Skeletal muscle satellite cell (primary cell): ENCODE measurements around the gene TSHZ2.

Experiments used
- H3K27me3 ChIP-seq: 2 replicates; pipeline ENCODE4 v1.7.0; 2013; ENCODE audit warnings: low read length; ENCODE audit not compliant: control insufficient read depth, insufficient read depth
- H3K36me3 ChIP-seq: 2 replicates; pipeline ENCODE4 v1.7.0; 2013; ENCODE audit warnings: mild to moderate bottlenecking, control low read depth, low read length; ENCODE audit not compliant: insufficient read depth
- H3K4me1 ChIP-seq: 2 replicates; pipeline ENCODE4 v1.7.0; 2013; ENCODE audit warnings: low read length; ENCODE audit not compliant: control insufficient read depth, insufficient read depth
- H3K4me2 ChIP-seq: 2 replicates; pipeline ENCODE4 v1.7.0; 2013; ENCODE audit warnings: mild to moderate bottlenecking, low read length
- H3K4me3 ChIP-seq: 2 replicates; pipeline ENCODE4 v1.7.0; 2013; ENCODE audit warnings: low read length
- H3K9ac ChIP-seq: 2 replicates; pipeline ENCODE4 v1.7.0; 2013; ENCODE audit warnings: mild to moderate bottlenecking, low read depth, low read length, moderate library complexity
- H3K9me3 ChIP-seq: replicated peaks from 2 replicates; pipeline ENCODE4 v1.7.0; 2013; ENCODE audit warnings: mild to moderate bottlenecking, control low read depth, low read length

The TSHZ2 gene

DNA sequence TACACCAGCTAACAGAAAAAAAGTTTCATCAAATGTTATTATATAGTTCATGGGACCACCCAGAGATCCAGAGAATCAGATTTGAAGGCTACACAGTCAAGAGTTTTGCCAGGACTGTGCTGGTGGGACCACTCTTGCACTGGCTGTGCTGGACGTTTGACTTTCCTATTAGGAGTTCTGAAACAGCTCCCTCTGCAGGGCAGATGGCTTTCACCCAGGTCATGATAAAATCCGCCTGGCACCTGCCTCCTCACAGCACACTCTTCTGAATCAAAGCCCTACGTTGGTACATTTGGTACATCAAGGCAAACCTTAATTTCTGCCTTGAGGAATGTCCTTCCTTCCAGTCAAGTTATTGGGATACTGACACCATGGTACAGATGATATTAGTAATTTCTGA lies 319.4 kb downstream of the TSHZ2 start:
- H3K9me3 ChIP-seq = no peaks in the 10 kb centered on the region
- no peaks in the 10 kb centered on the region for H3K4me1 ChIP-seq
- no peak overlapping the region for H3K4me3 ChIP-seq
- no peaks in the 10 kb centered on the region for H3K36me3 ChIP-seq
- H3K9ac ChIP-seq = no peak overlapping the region
- no peaks in the 10 kb centered on the region for H3K27me3 ChIP-seq
- no peak overlapping the region for H3K4me2 ChIP-seq

DNA sequence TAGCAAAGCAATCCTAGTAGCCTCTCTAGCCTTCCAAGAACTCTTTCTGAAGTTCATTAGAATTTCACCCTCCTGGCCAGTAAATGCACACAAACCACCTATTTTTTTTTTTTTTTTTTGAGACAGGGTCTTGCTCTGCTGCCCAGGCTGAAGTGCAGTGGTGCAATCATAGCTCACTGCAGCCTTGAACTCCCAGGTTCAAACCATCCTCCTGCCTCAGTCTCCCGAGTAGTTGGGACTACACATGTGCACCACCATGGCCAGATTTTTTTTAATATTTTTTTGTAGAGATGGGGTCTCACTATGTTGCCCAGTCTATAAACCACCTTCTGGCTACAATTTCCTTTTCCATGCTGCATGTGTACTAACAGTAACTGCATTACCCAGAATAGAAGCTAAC lies 320.2 kb downstream of the TSHZ2 start:
- H3K9me3 ChIP-seq = no peaks in the 10 kb centered on the region
- H3K4me2 ChIP-seq = no peak overlapping the region
- H3K4me1 ChIP-seq = no peaks in the 10 kb centered on the region
- H3K4me3 ChIP-seq = no peak overlapping the region
- H3K9ac ChIP-seq = no peak overlapping the region
- H3K27me3 ChIP-seq = no peaks in the 10 kb centered on the region
- no peaks in the 10 kb centered on the region for H3K36me3 ChIP-seq

- no peak overlapping the region for H3K9ac ChIP-seq
- H3K27me3 ChIP-seq = no peaks in the 10 kb centered on the region
- no peaks in the 10 kb centered on the region for H3K36me3 ChIP-seq
- no peak overlapping the region for H3K4me3 ChIP-seq
- no peak overlapping the region for H3K4me2 ChIP-seq
- H3K9me3 ChIP-seq = no peaks in the 10 kb centered on the region
- no peaks in the 10 kb centered on the region for H3K4me1 ChIP-seq
These were observed 322.6 kb downstream of the TSHZ2 start for GRCh38 chr20:53294804-53295203.

DNA sequence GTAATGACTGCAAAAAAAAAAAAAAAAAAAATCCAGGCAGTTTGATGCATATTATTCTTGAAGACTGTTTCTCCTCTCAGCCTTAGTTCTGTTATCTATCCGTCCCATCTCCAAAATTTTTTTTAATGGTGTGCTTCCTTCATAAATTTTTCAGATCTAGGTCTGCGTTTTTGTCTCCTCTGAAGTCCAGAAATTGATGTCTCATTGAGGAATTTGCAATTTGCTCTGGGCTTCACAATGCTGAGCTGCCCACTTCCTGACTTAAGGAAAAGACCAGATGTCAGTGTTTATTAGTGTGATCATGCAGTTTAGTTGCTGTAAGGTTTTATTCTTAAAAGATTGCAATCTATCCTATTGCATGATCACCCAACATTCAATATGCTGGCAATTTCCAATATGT lies 323.9 kb downstream of the TSHZ2 start:
- Histone ChIP-seq H3K4me1 (no peaks in the 10 kb centered on the region), H3K9me3 (no peaks in the 10 kb centered on the region), H3K36me3 (no peaks in the 10 kb centered on the region), H3K9ac (no peak overlapping the region), H3K4me3 (no peak overlapping the region), H3K27me3 (no peaks in the 10 kb centered on the region), H3K4me2 (no peak overlapping the region)

- Histone ChIP-seq H3K9me3 (no peaks in the 10 kb centered on the region), H3K4me3 (no peak overlapping the region), H3K4me1 (no peaks in the 10 kb centered on the region), H3K36me3 (no peaks in the 10 kb centered on the region), H3K9ac (no peak overlapping the region), H3K27me3 (no peaks in the 10 kb centered on the region), H3K4me2 (no peak overlapping the region)
These were observed 324.4 kb downstream of the TSHZ2 start for GRCh38 chr20:53296451-53297153.

DNA sequence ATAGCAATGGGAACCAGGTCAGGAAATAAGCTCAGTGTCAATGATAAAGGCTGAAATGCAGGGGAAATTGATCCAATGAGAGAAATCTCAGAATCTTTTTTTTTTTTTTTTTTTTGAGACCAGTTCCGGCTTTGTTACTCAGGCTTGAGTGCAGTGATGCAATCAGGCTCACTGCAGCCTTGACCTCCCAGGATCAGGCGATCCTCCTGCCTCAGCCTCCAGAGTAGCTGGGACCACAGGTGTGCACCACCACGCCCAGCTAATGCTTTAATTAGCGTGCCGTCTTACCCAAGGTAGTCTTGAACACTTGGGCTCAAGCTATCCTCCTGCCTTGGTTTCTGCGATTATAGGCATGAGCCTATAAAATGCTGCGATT lies 325.0 kb downstream of the TSHZ2 start:
- no peaks in the 10 kb centered on the region for H3K27me3 ChIP-seq
- no peak overlapping the region for H3K9ac ChIP-seq
- H3K4me3 ChIP-seq = no peak overlapping the region
- no peaks in the 10 kb centered on the region for H3K9me3 ChIP-seq
- no peak overlapping the region for H3K4me2 ChIP-seq
- H3K36me3 ChIP-seq = no peaks in the 10 kb centered on the region
- H3K4me1 ChIP-seq = no peaks in the 10 kb centered on the region

DNA sequence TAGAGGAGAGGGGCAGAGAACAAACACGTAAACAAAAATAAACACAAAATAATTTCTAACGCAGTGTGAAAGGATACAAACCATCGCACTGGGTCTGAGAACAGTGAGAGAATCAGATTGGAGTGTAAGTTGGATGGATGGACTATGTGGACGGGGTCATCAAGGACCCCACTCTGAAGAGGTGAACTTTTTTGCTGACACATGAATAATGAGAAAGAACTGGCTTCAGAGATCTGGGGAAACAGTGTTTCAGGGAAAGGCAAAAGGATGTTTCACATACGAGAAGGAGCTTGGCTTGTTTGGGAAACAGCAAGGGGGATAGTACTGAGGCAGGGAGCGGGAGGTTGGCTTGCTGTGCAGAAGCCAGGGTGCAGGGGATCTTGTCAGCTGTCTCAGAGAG lies 326.1 kb downstream of the TSHZ2 start:
- H3K36me3 ChIP-seq = no peaks in the 10 kb centered on the region
- no peaks in the 10 kb centered on the region for H3K27me3 ChIP-seq
- H3K9ac ChIP-seq = no peak overlapping the region
- no peaks in the 10 kb centered on the region for H3K9me3 ChIP-seq
- no peaks in the 10 kb centered on the region for H3K4me1 ChIP-seq
- H3K4me3 ChIP-seq = no peak overlapping the region
- no peak overlapping the region for H3K4me2 ChIP-seq

DNA sequence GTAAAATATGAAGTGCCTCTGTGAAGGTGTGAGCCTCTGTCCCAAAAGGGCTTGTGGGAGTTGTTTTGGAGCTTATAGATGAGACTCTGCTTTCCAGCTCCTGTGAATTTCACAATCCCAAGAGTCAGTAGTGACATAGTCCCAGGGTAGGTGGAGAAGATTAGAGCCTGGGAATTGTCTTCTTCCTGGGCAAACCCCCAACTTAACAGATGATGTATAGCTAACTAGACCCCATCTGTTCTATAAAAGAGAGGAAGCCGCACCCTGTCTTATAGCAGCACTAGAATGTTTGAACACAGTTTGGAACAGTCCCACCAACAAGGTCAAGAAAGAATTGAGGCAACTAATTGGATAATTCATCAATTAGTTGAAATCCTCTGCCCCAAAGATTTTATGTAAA lies 326.8 kb downstream of the TSHZ2 start:
- H3K4me2 ChIP-seq = no peak overlapping the region
- H3K9ac ChIP-seq = no peak overlapping the region
- H3K27me3 ChIP-seq = no peaks in the 10 kb centered on the region
- H3K4me1 ChIP-seq = no peaks in the 10 kb centered on the region
- no peak overlapping the region for H3K4me3 ChIP-seq
- no peaks in the 10 kb centered on the region for H3K9me3 ChIP-seq
- H3K36me3 ChIP-seq = no peaks in the 10 kb centered on the region

DNA sequence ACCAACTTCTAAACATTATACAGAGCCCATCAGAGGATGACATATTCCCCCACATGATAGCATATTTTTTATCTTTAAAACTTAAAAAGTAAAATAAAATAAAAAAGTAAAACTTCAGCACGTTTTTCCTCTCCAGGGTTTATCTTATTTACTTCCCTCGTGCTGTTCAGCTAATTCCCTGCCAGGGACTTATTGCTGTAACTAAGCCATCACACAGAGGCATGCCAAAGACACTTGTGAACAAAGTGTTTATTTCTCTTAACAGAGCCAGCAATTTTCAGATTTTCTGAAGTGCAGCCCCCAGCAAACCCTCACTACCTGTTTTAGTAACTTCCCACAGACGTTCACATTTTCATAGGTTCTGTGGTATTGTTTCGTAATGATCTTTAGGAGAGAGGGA lies 327.7 kb downstream of the TSHZ2 start:
- Histone ChIP-seq H3K9ac (no peak overlapping the region), H3K36me3 (no peaks in the 10 kb centered on the region), H3K4me2 (no peak overlapping the region), H3K9me3 (no peaks in the 10 kb centered on the region), H3K27me3 (no peaks in the 10 kb centered on the region), H3K4me1 (no peaks in the 10 kb centered on the region), H3K4me3 (no peak overlapping the region)

DNA sequence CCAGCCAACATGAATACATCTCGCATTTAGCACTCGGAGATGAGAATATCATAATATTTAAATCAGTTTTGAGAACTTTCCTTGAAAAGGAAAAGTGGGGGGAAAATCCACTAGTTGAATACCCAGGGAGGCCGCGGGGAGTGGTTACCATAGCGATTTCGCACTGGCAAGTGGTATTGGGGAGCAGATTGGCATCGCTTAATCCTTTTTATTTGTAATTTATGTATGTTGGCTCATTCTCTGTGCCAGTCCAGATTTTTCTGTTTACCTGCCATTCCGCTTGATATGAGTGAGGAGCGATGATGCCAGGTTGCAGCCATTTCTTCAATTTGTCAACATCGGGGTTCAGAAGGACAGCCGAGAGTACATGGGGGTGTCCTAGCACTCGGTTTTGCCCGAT lies 329.7 kb downstream of the TSHZ2 start:
- Histone ChIP-seq H3K4me3 (no peak overlapping the region), H3K36me3 (no peaks in the 10 kb centered on the region), H3K4me1 (no peaks in the 10 kb centered on the region), H3K27me3 (no peaks in the 10 kb centered on the region), H3K4me2 (no peak overlapping the region), H3K9ac (no peak overlapping the region), H3K9me3 (no peaks in the 10 kb centered on the region)

DNA sequence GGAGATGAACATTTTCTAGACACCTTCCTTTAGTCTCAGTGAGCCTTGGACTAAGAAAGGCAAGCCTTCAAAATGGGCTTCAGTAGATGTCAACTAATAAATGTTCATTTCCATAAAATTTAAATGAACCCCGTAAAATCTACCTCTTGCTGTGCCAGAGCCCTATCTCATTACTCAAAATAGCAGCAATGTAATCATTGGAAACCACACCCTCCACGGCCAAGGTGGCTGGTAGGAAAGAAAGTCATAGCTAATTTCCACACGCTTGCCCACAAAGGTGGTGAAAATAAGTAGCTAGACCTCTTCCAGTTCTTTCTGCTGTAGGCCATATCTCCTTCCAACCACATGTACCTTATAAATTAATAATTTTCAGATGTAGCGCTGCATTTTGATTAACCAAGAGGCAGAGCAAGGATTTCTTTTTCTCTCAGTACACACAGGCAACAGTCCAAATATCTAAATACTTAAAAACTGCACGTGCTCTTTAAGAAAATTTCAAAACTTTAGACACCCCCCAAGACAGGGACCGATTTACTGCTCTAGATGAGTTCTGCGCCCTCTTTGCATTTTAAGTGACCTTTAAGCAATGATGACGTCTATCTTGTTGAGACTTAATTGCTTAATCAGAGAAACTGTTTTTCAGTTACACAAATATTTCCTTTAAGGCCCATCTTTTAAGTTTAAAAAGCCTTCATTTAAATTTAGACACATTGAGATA lies 330.7 kb downstream of the TSHZ2 start:
- Histone ChIP-seq H3K4me2 (no peak overlapping the region), H3K27me3 (no peaks in the 10 kb centered on the region), H3K4me1 (no peaks in the 10 kb centered on the region), H3K9ac (no peak overlapping the region), H3K36me3 (no peaks in the 10 kb centered on the region), H3K4me3 (no peak overlapping the region), H3K9me3 (no peaks in the 10 kb centered on the region)

DNA sequence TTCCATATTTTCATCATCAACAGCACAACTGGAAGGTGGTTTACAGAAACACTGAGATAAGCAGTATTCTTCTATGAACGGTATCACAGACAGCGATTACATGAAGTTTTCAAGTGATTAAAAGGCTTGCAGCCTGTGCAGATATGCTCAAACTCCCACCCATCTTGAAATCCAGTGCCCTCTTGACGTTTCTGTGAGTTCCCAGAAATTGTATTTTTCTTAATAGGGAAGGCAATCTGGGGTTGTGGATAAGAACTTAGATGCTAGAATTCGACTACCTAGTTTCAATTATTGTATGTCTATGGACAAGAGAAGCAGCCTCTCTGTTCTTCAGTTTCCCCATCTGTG lies 331.2 kb downstream of the TSHZ2 start:
- Histone ChIP-seq H3K27me3 (no peaks in the 10 kb centered on the region), H3K36me3 (no peaks in the 10 kb centered on the region), H3K4me3 (no peak overlapping the region), H3K4me2 (no peak overlapping the region), H3K9me3 (no peaks in the 10 kb centered on the region), H3K4me1 (no peaks in the 10 kb centered on the region), H3K9ac (no peak overlapping the region)
